ENCODE measurements around the gene CCDC50.

Gene CCDC50

GRCh38 chr3:191328962-191329653 is at the start of gene CCDC50:
CCDC50 (plus strand) TSS chr3:191329394; CDS start chr3:191329675, 281 bp downstream.
- peak; percentile 66 for DNase-seq (ENCODE audit: low spot score)
- FAIRE-seq: no peak

- FAIRE-seq: no peak
Measured at GRCh38 chr3:191280111-191280510, 49.1 kb upstream of the CCDC50 start.

GRCh38 chr3:191280882-191281281 is 48.3 kb upstream of the CCDC50 start:
- FAIRE-seq (no peak), DNase-seq (ENCODE audit: low spot score) (no peak)

More at GRCh38 chr3:191280111-191280510, 49.1 kb upstream of the CCDC50 start:
- no peak for DNase-seq (ENCODE audit: low spot score)

GRCh38 chr3:191282251-191283185 is 46.7 kb upstream of the CCDC50 start:
- FAIRE-seq: no peak
- no peak for DNase-seq (ENCODE audit: low spot score)

GRCh38 chr3:191283400-191283799 is 45.8 kb upstream of the CCDC50 start:
- FAIRE-seq (no peak), DNase-seq (ENCODE audit: low spot score) (no peak)

- no peak for DNase-seq (ENCODE audit: low spot score)
- no peak for FAIRE-seq
Measured at GRCh38 chr3:191290311-191291025, 38.7 kb upstream of the CCDC50 start.

- no peak for DNase-seq (ENCODE audit: low spot score)
- FAIRE-seq: no peak
Measured at GRCh38 chr3:191292243-191293015, 36.8 kb upstream of the CCDC50 start.

- no peak for FAIRE-seq
- DNase-seq (ENCODE audit: low spot score): no peak
Measured at GRCh38 chr3:191294291-191294690, 34.9 kb upstream of the CCDC50 start.

GRCh38 chr3:191296041-191296541 is 33.1 kb upstream of the CCDC50 start:
- FAIRE-seq: no peak

GRCh38 chr3:191298846-191299245 is 30.3 kb upstream of the CCDC50 start:
- FAIRE-seq (no peak), DNase-seq (ENCODE audit: low spot score) (no peak)

More at GRCh38 chr3:191296041-191296541, 33.1 kb upstream of the CCDC50 start:
- no peak for DNase-seq (ENCODE audit: low spot score)

GRCh38 chr3:191300422-191300821 is 28.8 kb upstream of the CCDC50 start:
- no peak for FAIRE-seq

GRCh38 chr3:191301017-191301416 is 28.2 kb upstream of the CCDC50 start:
- DNase-seq (ENCODE audit: low spot score) (no peak), FAIRE-seq (no peak)

More at GRCh38 chr3:191300422-191300821, 28.8 kb upstream of the CCDC50 start:
- no peak for DNase-seq (ENCODE audit: low spot score)

GRCh38 chr3:191301782-191302411 is 27.3 kb upstream of the CCDC50 start:
- DNase-seq (ENCODE audit: low spot score) (no peak), FAIRE-seq (no peak)

- FAIRE-seq (no peak), DNase-seq (ENCODE audit: low spot score) (no peak)
Measured at GRCh38 chr3:191302451-191302850, 26.7 kb upstream of the CCDC50 start.

GRCh38 chr3:191303596-191303995 is 25.6 kb upstream of the CCDC50 start:
- no peak for DNase-seq (ENCODE audit: low spot score)
- no peak for FAIRE-seq

GRCh38 chr3:191306428-191306827 is 22.8 kb upstream of the CCDC50 start:
- no peak for FAIRE-seq
- no peak for DNase-seq (ENCODE audit: low spot score)

- FAIRE-seq: no peak
- no peak for DNase-seq (ENCODE audit: low spot score)
Measured at GRCh38 chr3:191307341-191307740, 21.9 kb upstream of the CCDC50 start.

- FAIRE-seq (no peak), DNase-seq (ENCODE audit: low spot score) (no peak)
Measured at GRCh38 chr3:191313296-191313695, 15.9 kb upstream of the CCDC50 start.

- no peak for FAIRE-seq
- no peak for DNase-seq (ENCODE audit: low spot score)
Measured at GRCh38 chr3:191314109-191314728, 15.0 kb upstream of the CCDC50 start.

Data from RCC 7860 (cell line).